Activated CD4-positive, alpha-beta T cell treated with anti-CD3 and anti-CD28 coated beads for 24 hours (primary cell): ENCODE data around the gene RAB34.
"Not testable (repeated sequence)": the region's sequence is repeated elsewhere in the genome, so short reads cannot be mapped to it uniquely, and the experiment has no call there.

Experiments
- DNase-seq, 2 donors: peaks; one replicate each; pipeline ENCODE4 v3.0.0-alpha.2; 2020; ENCODE audit warnings: low read depth in 2 of 2

RAB34 gene

DNA sequence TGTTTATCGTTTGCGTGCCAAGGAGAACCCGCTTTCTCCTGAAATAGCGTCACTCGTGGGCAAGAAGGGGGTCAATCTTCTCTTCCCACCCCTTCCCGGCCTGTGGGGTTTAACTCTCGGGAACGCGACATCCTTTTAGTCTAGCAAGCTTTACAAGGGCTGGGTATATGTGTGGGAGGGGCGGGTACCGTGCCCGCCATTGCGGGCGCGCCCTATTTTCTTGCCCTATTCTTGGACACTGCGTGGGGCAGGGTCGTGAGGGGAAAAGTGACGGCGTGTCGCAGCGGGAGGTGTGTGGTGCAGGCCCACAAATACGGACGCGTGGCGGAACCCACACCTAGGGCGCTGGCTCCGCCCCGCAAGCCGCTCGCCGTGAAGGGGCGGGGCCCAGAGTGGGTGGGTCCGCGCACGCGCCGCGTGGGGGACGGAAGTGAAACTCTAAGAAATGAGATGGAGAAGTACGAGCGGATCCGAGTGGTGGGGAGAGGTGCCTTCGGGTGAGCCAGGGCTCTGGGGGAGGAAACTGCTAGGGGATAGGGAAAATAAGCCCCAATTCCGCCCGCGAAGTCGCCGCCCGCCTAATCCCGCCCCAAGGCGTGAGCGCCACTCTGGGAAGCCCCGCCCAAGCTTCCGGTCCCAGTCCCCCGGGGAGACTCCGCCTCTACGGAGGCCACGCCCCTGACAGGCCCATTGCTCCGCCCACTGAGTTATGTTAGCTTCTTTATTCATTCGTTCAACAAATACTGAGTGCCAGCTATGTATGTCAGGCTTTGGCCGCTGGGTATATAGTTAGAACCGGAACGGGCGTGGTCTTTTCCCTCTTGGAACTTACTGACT lies 10.9 kb upstream of the RAB34 start, which contains the start of gene NEK8:
TSS of gene NEK8 (plus strand) at position 425 of the 837 bp plus-strand sequence. CDS start at position 451, 26 bp downstream.
- DNase-seq: peak; percentile 97

GRCh38 chr17:28726627-28727491 lies 9.2 kb upstream of the RAB34 start:
- peak; percentile 90 to 92 for DNase-seq

GRCh38 chr17:28726226-28726626 lies 8.6 kb upstream of the RAB34 start, which contains the start of gene TLCD1:
Gene TLCD1, minus strand, starts transcription at chr17:28726233. Its CDS starts 136 bp downstream, at chr17:28726097.
- peak; percentile 54 to 69 for DNase-seq

GRCh38 chr17:28725660-28726225 lies 8.1 kb upstream of the RAB34 start:
- DNase-seq: peak; percentile 36 to 56

- DNase-seq: no peak
Observed at GRCh38 chr17:28725166-28725659, 7.5 kb upstream of the RAB34 start.

DNA sequence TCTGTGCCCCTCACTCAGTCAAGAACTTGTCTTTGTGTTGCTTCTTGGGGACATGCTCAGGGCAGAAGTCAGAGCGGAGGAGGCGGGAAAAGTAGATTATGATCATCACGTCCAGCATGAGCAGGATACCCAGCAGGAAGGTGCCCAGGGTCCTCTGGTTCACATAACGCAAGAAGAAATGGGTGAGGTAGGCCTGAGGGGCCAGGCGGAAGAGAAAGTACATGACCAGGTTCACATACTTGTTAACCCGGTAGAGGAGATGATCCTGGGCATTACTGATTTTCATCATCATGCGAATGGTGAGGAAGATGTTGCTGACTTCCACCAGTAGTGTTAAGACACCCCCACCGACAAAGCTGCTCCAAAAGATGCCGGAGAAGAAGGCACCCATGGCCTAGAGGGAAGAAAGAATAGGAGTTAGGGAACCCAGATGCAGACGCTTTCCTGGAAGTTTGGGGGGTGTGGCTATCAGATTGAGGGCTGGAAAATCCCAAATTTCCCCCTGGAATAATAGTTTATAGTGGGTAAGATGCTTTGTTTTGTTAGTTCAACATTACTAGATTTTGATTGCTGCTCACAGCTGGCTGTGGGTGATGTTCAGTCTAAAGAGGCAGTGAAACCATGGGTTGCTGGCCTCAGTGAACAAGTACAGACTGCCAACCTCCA lies 7.0 kb upstream of the RAB34 start:
- DNase-seq: peak in 1 of 2 donors; percentile 30

GRCh38 chr17:28723836-28724499 lies 6.3 kb upstream of the RAB34 start:
- not testable (repeated sequence) for DNase-seq

DNA sequence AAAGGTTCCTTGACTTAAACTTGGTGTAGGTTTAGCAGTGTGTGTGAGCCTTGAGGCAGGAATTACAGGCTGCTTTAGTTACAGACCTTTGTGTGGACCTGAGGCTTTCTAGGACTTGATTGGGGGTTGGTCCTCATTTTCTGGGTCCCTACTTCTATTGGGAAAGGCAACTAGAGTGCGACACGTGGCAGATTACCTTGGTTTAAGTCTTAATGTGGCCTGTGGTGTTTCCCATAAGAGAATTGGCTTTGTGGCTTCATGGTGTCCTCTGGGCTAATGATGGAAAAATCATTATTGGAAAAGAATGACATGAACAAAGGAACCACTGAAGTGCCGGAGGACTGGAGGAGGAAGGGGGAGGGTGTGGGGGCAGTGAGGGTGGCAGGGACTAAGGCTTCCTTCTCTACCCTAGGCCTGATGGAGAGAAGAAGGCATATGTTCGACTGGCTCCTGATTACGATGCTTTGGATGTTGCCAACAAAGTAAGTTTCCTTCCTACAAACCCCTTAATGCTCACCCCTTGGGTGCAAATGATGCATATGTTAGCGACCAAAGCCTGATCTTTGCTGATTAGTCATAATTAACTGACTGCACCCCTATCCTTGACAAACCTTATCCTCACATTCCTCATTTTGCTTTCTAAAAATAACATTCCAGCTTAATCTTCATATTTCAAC lies 5.6 kb upstream of the RAB34 start:
- DNase-seq: no peak

DNA sequence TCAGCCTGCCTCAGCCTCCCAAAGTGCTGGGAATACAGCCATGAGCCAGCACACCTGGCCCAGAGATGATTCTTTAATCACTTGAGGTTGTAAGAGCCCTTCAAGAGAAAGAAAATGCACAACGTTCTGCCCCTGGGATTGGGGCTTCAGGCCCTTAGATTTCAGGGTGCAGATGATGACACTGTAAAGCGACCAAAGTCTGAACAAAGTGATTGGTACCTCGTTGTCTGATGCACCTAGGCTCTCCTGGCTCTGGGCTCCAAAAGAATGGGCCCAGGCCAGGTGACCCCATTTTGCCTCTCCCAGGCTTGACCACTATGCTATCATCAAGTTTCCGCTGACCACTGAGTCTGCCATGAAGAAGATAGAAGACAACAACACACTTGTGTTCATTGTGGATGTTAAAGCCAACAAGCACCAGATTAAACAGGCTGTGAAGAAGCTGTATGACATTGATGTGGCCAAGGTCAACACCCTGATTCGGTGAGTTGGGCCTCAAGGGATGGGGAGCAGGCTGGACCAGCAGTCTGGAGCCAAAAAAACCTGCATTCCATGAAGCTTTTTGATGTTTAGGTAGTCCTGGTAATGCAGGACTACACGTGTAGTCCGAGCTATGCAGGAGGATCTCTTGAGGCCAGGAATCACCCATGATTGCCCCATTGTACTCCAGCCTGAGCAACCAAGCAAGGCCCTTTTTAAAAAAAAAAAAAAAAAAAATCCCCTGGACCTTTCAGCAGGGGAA lies 4.9 kb upstream of the RAB34 start:
- no peak for DNase-seq

- not testable (repeated sequence) for DNase-seq
Observed at GRCh38 chr17:28720997-28721329, 3.3 kb upstream of the RAB34 start.

- DNase-seq: no peak
Observed at GRCh38 chr17:28720247-28720996, 2.8 kb upstream of the RAB34 start.

GRCh38 chr17:28719021-28719433 lies 1.4 kb upstream of the RAB34 start:
- no peak for DNase-seq

DNA sequence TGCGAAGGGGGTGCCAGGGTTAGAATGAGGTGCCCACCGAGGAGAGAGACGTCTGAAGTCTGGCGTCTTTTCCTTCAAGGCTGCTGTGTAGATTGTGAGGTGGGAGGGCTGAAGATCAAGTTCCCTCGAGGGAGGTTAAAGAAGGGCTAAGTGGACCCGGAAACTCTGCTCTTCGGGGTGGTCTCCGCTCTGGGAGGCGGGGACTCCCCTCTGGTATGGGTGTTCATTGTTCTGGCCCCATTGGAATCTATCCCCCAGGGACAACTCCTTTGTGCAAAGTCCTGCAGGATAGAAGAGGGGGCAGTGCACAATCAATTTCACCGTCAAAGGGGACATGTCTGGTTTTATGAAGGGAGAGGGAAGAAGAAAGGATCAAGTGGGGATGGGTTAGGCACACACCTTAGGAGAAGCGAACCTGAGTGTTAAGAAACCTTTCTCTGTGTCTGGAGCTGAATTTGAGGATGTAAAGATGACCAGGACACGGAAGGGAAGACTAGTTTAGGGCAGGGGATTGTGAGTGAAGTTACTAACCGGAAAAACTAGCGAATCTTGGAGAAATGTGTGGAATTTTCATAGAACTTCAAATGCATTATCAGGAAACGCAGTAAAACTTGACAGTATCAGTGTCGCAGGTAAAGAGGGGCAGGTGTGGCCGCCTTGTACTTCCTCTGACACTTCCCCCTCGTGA lies 809 bp upstream of the RAB34 start:
- DNase-seq: no peak

GRCh38 chr17:28716740-28717577 lies 709 bp downstream of the RAB34 start:
- no peak for DNase-seq

DNA sequence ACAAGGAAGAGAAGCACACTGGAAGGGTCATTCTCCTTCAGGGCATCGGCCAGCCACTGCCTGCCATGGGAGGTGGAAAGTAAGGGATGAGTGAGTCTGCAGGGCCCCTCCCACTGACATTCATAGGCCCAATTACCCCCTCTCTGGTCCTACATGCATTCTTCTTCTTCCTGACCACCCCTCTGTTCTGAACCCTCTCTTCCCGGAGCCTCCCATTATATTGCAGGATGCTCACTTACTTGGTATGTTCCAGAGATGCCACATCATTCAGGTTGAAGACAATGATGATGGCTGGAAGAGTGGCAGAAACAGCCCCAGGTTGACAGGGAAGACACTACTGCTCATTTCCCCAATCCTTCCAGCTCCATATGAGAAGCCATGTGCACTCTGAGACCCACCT lies 2.5 kb downstream of the RAB34 start:
- no peak for DNase-seq

- DNase-seq: no peak
Observed at GRCh38 chr17:28714281-28714680, 3.4 kb downstream of the RAB34 start.

DNA sequence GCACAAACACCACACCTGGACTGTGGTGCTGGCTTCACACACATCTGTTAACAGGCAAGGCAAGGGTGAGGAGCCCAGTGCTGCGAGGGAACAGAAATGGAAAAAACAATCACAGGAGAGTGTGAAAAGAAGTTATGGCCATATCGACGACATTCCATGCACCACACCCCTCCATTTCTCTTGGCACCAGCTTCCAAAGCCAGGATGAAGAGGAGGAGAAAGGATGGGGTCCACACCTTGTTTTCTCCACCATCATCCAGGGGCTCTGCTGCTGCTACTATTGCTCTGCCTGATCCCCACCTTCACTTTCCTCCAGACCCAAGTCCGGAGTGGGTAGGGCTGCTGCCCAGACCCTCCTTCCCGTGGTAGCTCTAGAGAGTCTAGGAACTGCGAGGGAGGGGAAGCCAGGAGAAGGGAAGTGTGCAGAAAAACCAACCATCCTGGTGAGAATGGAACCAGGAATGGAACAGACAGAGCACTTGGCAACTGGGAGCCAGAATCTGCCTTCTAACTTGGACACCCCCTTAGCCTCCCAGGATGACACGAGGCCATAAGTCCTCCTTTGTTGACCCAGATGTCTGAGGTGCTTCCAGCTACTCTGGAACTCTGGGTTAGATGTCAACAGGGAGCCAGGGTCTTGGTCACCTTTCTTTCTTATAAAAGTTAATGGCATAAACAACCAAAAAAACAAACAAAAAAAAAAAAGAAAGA lies 4.8 kb downstream of the RAB34 start:
- DNase-seq: no peak
